GM18867 (cell line): Measurements from ENCODE around the gene NXPE3.

Experiments
- ATAC-seq: cut with Tn5 transposase; IDR thresholded peaks from one replicate; pipeline ENCODE4 v1.9.1; 2021; ENCODE audit warnings: mild to moderate bottlenecking, moderate library complexity; ENCODE audit not compliant: unreplicated experiment

NXPE3 gene

DNA sequence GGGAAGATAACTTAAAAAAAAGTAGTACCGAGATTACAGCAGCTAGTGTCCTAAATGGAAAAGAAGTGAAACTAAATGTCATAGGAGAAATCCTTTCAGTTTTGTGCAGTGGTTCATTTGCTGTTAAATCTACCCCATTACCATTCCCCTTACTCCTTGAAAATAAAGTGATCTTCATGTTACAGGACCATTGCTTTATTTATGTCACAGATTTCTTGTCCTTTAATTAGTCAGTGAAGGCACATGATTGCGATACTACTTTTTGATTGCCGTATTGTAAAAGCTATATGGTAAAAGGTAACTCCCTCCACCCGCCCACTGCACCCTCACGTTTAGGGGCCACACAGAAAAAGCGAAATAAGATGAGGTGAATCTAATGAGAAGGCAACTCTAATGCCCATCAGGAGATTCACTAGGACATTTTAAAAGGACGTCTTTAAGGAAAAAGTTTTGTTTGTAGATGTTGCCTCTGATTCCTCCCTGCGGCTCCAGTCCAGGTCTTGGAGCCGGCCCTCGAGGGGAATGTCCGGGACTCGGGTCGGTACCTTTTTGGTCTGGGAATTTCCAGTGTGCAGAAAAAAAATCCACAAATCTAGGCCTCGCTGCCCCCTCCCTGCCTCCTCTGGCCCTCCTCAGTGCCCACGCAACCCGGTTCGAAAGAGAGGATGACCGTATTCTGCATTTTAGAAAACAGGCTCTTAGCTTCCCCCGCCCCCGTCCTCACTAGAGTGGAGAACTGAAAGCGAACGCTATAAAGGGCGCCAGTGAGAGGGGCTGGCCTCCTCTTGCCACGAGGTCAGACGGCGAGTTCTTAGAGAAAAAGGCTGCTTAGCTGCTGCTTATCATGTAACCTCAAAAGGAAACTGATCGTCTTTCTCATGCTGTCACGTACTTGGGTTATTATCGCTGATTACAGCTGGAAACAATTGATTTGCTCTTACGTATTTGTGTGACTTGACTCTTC, 48.5 kb downstream of the NXPE3 start:
- ATAC-seq = peak; percentile 92

DNA sequence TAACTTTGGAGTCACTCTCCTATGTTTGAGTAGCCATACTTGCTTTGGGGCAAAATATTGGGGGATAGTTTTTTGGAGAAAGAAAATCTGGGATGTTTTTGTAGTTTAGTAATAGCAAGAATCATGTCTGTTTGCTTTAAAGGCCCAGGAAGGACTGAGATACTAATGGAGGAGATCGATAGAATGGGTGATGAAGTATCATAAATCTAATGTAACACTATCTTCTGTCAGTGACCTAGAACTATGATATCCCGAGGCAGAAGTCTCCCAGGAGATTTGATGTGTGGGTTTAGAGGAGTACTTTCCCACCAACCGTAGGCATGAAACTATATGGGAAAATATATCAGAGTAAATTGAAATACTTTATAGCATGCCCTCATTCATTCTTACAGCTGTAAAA, 49.3 kb downstream of the NXPE3 start:
- ATAC-seq = no peak

GRCh38 chr3:101828691-101829436, 49.9 kb downstream of the NXPE3 start:
- peak; percentile 53 for ATAC-seq

DNA sequence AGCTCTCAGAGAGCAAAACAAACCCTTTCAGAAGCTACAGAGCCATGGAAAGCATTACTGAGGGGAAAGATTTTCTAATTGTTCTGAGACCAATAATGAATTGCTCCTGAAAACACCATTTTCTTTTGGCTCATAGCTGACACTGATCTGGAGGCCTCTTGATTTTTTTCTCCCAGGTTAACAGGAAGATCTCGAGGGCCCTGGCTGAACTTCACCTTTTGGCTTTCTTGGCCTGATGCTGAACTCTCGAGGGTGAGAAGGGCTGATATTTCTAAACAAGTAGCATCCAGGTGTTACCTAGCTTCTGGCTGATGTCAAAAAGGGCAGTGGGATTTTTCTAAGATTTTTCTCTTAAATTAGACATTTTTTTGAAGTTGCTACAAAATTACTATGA, 50.4 kb downstream of the NXPE3 start:
- ATAC-seq = no peak

- peak; percentile 24 for ATAC-seq
These were observed 50.9 kb downstream of the NXPE3 start for GRCh38 chr3:101829874-101830273.

DNA sequence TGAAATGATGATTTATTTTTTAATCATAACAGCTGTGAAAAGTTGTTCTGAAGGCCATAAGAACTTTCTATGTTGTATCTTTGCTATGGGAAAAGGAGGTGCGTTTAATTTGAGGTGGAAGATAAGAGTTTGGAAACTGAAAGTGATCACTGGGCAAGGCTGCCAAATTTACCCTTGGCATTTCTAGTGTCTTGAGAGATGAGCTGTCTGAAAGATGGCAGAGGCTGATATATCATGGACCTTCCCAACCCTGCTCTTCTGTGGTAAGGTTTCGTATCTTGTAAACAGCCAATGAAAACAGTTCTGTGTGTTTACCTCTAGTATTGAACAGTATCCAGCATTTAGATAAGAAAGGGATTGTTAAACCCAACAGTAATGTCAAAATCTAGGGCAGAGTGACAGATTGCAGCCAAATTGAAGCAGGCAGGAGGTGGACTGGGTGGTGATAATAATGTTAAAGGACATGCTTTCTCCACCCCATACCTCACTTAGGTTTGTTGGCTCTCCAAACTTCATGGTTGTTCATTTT, 54.5 kb downstream of the NXPE3 start:
- ATAC-seq = peak; percentile 21

DNA sequence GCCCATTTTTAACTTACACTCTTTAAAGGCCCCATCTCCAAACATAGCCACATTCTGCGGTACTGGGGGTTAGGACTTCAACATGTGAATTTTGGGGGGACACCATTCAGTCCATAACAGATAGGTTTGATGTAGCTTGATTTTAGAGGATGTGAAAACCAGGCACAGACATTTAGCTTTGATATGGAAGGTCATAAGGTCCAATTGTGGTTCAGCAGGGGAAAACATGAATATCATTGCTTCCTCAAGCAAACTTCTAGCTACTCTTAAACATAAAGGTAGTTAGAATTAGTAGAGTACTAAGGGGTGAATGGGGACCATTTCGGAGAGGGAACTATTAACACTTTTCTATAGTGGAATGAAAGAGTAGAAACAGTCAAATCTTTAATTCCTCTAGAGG, 56.7 kb downstream of the NXPE3 start:
- no peak for ATAC-seq

DNA sequence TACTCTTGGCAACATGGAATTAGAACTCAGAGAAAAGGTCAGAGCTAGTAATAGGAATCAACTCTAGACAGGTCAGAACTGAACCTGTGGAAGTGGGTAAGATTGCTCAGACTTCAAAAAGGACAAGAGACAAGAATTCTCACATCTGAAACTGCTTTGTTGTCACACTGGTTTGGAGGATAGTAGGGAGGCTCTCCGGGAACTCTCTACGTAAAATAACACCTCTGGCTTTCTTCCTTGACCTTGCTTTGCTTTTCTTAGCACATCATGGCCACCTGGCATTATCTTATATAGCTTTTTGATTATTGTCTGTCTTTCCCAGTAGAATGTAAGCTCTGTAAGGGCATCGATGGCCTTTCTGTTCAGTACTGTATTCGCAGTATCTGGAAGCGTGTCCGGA, 57.1 kb downstream of the NXPE3 start:
- no peak for ATAC-seq

DNA sequence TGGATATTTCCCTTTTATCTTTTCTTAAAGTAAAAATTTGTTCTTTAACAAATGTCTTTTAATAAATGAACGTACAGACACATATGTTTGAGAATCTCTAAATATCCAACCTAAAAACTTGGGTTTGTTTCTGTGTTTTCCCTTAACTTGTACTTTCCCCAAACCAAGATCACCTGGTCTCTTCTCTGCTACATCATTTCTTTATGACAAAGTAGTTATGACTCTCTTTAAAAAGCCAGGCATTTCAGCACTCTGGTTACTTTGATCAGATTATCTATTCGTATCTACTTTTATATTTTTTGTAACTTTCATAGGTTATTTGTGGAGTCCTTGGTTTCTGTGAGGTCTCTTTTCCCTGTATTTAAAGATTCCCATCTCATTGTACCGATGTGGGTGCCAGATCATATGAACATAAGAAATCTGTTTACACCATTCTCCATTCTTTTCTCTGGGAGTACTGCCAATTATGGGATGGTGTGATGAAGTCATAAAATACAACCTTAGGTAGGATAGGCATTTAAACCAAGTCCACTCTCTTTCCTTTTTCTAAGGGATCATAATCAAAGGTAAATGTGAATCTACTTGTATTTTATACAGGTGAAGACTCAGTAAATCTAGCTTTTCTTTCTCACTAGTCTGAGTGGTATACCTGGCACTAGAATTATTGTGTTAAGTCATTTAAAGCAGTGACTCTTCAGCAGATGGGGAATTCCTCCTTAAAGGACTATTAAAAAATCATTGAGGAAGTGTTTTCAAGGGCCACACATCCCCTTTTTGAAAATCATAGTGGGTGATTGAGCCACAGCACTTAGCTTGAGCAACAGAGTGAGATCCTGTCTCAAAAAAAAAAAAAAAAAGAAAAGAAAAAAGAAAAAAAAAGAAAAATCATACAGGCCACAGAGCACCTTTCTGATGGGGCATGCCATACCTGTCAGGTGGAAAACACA, 57.9 kb downstream of the NXPE3 start:
- no peak for ATAC-seq

DNA sequence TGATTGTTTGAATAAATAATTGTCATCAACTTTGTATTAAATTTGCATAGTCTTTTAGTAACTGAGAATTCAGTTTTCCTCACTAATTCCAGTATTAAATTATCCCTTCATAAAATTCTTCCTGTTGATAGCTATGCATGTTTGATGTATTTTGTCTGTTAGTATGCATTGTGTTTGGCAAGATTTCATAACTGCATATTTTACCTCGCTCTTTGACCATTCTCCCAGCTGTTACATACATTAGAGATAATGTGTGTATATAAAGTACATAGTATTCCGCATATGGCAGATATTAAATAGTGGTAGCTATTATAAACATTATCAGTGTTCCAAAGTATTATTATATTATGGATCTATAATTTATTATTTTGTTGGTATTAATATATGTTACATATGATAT, 59.7 kb downstream of the NXPE3 start:
- ATAC-seq = no peak

GRCh38 chr3:101840066-101840465, 61.1 kb downstream of the NXPE3 start:
- no peak for ATAC-seq

- no peak for ATAC-seq
These were observed 63.4 kb downstream of the NXPE3 start for GRCh38 chr3:101842245-101842934.

DNA sequence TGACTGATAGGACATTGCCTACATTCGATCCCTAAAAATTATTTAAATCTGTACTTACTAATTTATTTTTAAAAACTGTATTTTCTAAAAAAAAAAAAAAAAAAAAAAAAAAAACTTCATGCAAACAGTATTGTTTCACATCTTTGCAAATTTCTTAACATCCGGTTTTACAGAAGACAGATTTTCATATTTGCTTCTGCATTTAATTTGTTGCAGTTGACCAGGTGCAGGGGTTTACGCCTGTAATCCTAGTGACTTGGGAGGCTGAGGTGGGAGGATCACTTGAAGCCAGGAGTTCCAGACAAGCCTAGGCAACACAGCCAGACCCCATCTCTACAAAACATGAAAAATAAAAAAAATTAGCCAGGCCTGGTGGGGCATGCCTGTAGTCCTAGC, 63.9 kb downstream of the NXPE3 start:
- peak; percentile 34 for ATAC-seq

DNA sequence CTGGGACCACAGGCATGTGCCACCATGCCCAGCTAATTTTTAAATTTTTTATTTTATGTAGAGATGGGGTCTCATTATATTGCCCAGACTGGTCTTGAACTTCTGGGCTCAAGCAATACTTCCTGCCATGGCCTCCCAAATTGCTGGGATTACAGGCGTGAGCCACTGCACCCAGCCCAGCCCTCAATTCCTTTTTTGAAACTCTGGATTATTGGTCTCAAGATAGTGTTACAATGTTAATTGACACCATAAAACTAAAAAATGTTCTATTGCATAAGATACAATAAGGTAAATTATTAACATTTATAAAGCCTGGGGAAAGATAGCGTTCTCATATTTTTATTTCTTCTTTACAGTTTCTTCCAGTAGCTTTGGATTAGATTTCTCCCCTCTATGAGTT, 66.4 kb downstream of the NXPE3 start:
- ATAC-seq = no peak

GRCh38 chr3:101846709-101847108, 67.7 kb downstream of the NXPE3 start:
- no peak for ATAC-seq

DNA sequence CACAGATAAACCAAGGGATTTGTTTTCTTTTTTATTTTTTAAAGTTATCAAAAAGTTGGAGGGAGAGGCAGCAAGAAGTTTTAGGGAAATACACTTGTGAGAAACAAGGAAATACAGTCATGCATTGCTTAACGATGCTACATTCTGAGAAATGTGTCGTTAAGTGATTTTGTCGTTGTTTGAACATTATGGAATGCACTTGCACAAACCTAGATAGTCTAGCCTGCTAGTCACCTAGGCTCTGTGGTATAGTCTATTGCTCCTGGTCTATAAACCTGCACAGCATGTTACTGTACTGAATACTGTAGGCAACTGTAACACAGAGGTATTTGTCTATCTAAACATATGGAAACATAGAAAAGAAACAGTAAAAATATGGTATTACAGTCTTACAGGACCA, 68.3 kb downstream of the NXPE3 start:
- ATAC-seq = no peak

DNA sequence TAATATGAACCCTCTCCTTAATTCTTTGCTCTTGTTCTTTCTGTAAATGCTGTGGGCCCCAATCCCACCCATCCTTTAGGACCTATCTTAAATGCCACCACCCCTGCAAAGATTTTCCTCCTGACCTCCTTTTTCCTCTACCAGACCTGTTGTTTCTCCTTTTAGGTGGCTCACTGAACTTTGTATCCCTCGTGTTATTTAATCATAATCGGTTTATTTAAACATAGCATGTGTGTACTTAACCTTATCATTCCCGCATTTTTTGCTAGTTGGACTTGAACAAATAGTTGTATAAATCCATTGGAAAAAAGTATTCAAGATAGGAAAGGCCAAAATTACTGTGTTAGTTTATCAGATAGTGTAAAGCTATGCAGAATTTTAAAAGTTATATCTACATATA, 69.3 kb downstream of the NXPE3 start:
- no peak for ATAC-seq

- peak; percentile 78 for ATAC-seq
These were observed 70.0 kb downstream of the NXPE3 start, which contains the start of gene NFKBIZ for GRCh38 chr3:101848754-101849713. Gene NFKBIZ, plus strand, starts transcription at chr3:101849514. Its CDS starts 115 bp downstream, at chr3:101849629.

GRCh38 chr3:101849714-101850245, 70.8 kb downstream of the NXPE3 start:
- peak; percentile 33 for ATAC-seq
